Stimulated activated CD8-positive, alpha-beta memory T cell treated with anti-CD3 and anti-CD28 coated beads, Interleukin-7, amount 100 ng/mL, for 48 hours (primary cell): Measurements from ENCODE around the gene KRTAP20-2.

Experiments used
- DNase-seq, 2 donors: peaks; one replicate each; pipeline ENCODE4 v3.0.0-alpha.2; 2020; ENCODE audit warnings: low read depth in 1 of 2; ENCODE audit errors: extremely low read depth in 1 of 2

KRTAP20-2 gene

GRCh38 chr21:30634906-30635305 lies at the start of gene KRTAP20-2:
Gene KRTAP20-2, plus strand, starts transcription at chr21:30635206. Its CDS starts 58 bp downstream, at chr21:30635264.
- no peak for DNase-seq

GRCh38 chr21:30590297-30590696 lies 44.7 kb upstream of the KRTAP20-2 start, which contains the start of gene KRTAP22-2:
Gene KRTAP22-2, minus strand, starts transcription at chr21:30590397.
- no peak for DNase-seq

DNA sequence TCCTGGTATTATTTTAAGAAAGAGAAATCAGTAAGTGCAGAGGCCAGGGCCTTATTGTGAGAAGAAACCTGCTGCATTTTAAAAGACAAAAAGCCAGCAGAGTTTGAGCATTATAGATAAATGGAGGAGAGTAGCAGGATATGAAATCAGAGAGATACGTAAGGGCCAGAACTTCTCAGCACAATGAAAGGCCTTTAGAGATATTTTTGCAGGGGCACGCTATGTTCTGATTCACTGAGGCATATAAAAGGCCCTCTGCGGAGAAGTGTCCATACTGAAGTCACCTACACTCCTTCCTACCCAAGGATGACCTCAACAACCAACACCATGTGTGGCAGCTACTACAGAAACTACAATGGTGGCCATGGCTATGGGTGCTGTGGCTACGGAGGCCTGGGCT lies 42.9 kb upstream of the KRTAP20-2 start, which contains the start of gene KRTAP6-3:
KRTAP6-3 (plus strand) TSS at position 301 of the 400 bp plus-strand sequence; CDS start at position 307, 6 bp downstream.
- no peak for DNase-seq

DNA sequence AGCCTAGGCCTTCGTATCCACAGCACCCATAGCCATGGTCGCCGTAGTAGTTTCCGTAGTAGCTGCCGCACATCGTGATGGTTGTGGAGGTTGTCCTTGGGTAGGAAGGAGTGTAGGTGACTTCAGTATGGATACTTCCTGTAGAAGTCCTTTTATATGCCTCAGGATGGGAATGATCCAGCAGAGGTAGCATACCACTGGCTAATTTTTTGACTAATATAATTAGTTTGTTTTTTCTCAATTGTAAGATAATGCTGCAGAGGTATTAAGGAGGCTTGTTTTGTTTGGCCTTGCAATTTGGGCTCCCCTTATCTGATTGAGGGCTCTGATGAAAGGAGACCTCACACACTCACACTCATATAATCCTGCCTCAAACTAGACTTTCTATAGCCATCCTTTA lies 36.2 kb upstream of the KRTAP20-2 start, which contains the start of gene KRTAP6-2:
KRTAP6-2 (minus strand) TSS at position 101 of the 400 bp plus-strand sequence; CDS start at position 73, 28 bp downstream.
- DNase-seq = no peak

GRCh38 chr21:30600787-30601186 lies 34.2 kb upstream of the KRTAP20-2 start, which contains the start of gene KRTAP22-1:
Gene KRTAP22-1, plus strand, starts transcription at chr21:30601087.
- no peak for DNase-seq

DNA sequence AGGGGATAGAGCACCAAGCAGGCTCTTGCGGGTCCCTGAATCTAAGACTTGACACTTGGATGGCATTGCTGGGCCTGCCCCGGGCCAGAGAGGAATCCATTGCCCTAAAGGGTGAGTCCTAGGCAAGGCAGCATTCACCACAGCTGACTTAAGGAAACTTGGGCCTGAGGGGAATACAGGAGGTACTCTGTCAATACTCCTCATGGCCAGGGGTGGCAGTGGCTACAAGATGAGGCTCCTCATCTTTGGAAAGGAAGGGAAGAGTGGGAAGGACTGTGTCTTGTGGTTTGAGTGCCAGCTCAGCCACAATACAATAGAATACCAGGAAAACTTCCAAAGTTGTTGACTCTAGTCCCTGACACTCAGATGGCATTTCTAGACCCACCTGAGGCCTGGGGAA lies 29.0 kb upstream of the KRTAP20-2 start:
- no peak for DNase-seq

- DNase-seq = no peak
Measured at GRCh38 chr21:30612132-30612531, 22.9 kb upstream of the KRTAP20-2 start.

DNA sequence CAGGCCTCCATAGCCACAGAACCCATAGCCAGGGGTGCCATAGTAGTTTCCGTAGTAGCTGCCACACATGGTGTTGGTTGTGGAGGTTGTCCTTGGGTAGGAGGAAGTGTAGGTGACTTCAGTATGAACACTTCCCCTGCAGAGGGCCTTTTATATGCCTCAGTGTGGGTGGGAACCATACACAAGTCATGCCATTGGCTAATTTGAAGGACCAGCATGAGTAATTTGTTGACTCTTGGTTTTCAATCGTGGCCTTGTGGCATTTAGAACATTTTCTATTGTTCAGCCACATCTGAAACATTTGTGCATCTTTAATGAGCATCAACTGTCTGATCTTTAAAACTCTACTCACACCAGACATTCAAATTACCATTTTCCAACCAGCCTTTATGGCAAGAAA lies 21.2 kb upstream of the KRTAP20-2 start, which contains the start of gene KRTAP6-1:
KRTAP6-1 (minus strand) TSS at position 95 of the 400 bp plus-strand sequence; CDS start at position 69, 26 bp downstream.
- no peak for DNase-seq

DNA sequence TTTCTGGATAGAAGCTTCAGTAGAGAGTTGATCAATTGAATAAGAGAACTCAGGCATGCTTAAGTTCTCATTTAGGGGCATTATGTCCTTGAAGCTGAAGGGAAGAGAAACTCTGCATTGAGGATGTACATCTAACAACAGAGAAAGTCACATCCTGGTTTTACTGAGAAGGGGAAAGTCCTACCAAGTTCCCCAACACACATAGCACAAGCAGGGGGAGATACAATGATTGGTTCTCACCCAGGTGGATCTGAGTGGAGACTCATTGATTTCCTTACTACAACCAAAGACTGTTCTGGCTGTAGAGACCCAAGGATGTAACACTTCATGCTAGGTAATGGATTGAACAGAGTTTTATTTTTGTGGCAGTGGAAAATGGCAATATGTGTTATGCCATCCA lies 19.8 kb upstream of the KRTAP20-2 start:
- DNase-seq = no peak

GRCh38 chr21:30616125-30616524 lies 18.9 kb upstream of the KRTAP20-2 start, which contains the start of gene KRTAP20-1:
Gene KRTAP20-1, plus strand, starts transcription at chr21:30616425. Its CDS starts 30 bp downstream, at chr21:30616455.
- DNase-seq = no peak

DNA sequence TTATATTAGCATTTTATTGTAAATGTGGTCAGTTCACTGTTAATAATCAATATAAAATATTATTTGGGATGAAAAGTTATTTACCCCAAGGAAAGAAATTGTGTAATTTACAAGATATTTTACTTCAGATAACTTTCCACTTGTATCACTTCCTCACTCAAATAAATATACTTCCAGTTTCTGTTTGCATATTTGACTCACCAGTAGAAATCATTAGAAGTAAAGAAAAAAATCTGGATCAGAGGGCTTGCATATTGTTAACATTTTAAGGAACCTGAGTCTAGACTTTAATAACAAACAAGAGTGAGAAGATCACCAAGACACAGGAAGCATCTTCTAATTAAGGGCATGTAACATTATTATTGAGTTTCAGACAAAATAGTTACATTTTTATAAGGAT lies 14.9 kb upstream of the KRTAP20-2 start:
- no peak for DNase-seq

DNA sequence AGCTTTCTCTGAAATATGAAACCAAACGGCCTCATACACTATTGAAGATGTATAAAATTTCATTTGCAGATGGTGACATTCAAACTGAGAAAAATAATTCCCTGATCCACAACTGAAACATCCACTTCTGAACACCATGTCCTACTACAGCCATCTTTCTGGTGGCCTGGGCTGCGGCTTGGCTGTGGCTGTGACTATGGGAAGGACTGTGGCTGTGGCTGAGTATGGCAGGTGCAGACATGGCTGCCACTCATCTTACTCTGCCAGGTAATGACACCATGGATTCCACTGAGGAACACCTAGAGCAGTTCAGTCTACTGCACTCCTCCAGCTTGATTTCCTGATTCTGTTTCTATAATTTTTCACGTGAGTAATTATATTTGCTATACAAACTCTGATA lies 14.5 kb upstream of the KRTAP20-2 start, which contains the start of gene KRTAP20-4:
KRTAP20-4 (plus strand) TSS at position 106 of the 400 bp plus-strand sequence.
- no peak for DNase-seq

GRCh38 chr21:30623362-30623761 lies 11.6 kb upstream of the KRTAP20-2 start:
- no peak for DNase-seq

- no peak for DNase-seq
Measured at GRCh38 chr21:30625449-30626165, 9.4 kb upstream of the KRTAP20-2 start.

DNA sequence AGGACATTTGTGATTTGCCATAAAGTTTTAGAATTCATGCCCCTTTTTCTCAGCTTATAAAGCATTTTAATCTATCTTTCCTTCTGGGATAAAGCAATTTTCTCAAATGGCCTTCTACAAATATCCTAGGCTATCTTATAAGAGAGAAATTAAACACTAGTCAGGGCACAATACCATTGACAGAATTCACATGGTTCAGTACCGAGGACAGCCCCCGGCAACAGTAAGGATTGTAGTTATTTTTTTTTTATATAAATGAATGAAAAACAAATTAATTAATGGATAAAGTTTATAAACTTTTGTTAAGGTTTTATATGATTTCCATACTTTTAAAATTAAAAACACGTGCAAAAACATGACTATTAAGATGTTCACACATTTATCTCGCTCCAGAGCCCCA lies 6.9 kb upstream of the KRTAP20-2 start:
- no peak for DNase-seq

GRCh38 chr21:30629200-30629599 lies 5.8 kb upstream of the KRTAP20-2 start:
- no peak for DNase-seq

DNA sequence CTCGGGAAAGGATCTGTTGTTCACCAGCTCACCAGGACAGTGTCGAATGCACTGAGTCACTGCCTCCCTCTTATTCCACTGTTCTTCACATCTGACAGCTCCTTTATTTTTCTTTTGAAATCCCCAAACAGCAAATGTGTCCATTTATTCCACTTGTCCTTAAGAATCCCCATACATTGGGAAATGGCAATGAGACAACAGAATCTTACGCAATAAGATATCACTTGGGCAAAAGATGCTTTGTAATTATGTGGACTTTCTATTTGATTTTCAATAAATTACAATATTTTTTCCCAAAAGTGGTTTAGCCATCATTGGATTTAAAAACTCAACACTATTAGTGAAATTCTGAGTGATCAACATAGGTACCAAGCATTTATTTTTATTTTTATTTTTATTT lies 3.7 kb downstream of the KRTAP20-2 start:
- no peak for DNase-seq

- no peak for DNase-seq
Measured at GRCh38 chr21:30642564-30642963, 7.6 kb downstream of the KRTAP20-2 start, which contains the start of gene KRTAP20-3. Gene KRTAP20-3, plus strand, starts transcription at chr21:30642864.

DNA sequence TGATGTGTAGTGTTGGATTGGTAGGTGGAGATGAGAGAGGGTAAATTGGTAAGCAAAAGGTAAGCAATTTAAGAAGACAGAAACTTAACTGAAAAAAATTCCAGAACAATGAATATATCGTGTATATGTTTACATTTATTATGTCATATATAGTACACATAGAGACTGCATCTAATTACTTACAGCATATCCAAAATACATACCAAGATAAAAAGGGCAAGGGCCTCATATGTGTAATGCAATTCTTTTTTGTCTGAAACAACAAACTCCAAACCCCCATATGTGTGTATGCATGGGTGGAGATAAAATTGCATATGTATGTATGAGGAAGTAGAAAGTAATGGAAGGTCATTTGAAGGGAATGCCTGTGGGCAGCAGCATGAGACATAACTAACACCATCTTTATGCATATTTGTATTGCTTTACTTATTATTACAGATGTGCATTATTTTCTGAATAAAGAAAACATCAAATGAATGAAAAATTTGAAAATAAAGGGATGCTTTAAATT lies 12.0 kb downstream of the KRTAP20-2 start:
- DNase-seq = no peak

DNA sequence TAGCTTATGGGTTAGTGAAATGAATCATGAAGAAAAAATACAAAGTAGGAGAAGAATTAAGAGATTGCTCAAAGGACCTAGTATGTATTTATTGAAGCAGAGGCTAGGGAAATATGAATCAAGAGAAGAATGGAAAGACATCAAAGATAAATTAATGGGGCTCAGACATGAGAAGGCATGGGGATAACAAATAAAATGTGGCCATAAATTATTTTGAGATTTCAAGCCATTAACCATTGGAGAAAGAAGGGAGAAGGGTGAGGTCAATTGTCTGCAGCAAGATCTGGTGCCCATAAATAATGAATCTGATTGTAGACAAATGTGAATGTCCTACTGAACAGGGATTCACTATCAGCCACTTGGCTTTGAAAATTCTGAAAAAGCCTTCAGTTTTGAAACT lies 17.9 kb downstream of the KRTAP20-2 start:
- no peak for DNase-seq

DNA sequence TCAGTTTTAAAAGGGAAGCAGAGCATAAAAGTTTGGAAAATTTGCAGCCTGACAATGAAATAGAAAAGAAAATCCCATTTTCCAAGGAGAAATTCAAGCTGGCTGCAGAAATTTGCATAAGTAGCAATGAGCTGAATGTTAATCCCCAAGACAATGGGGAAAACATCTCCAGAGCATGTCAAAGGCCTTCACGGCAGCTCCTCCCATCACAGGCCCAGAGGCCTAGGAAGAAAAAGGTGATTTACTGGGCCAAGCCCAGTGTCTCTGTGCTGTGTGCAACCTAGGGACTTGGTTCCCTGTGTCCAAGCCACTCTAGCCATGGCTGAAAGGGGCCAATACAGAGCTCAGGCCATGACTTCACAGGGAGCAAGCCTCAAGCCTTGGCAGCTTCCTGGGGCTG lies 33.8 kb downstream of the KRTAP20-2 start:
- no peak for DNase-seq
